HL-60 (cell line): ENCODE data around the gene SLC22A5.

ENCODE experiments used
- CTCF ChIP-seq: IDR thresholded peaks from one replicate; pipeline ENCODE4 v1.5.1; 2011; ENCODE audit warnings: low read length, control low read depth, inconsistent platforms; ENCODE audit not compliant: insufficient read depth
- GABPA ChIP-seq: IDR thresholded peaks from 2 replicates; pipeline ENCODE4 v1.6.1; 2012; ENCODE audit warnings: low read depth
- REST ChIP-seq: IDR thresholded peaks from 2 replicates; pipeline ENCODE4 v1.6.1; 2012; ENCODE audit warnings: low read depth; ENCODE audit not compliant: insufficient replicate concordance

- TF ChIP-seq CTCF (no peak), GABPA (no peak), REST (no peak)
Observed at GRCh38 chr5:132344775-132345514, 24.6 kb upstream of the SLC22A5 start.
